GM21390 (cell line): ENCODE data around the gene TRMT44.
A peak's percentile ranks its signal among the peaks of the same experiment; 100 is the strongest.
"Not testable (repeated sequence)": the region's sequence is repeated elsewhere in the genome, so short reads cannot be mapped to it uniquely, and the experiment has no call there.

Source experiments
- ATAC-seq: cut with Tn5 transposase; IDR thresholded peaks from one replicate; pipeline ENCODE4 v1.9.1; 2021; ENCODE audit not compliant: unreplicated experiment

TRMT44 gene

DNA sequence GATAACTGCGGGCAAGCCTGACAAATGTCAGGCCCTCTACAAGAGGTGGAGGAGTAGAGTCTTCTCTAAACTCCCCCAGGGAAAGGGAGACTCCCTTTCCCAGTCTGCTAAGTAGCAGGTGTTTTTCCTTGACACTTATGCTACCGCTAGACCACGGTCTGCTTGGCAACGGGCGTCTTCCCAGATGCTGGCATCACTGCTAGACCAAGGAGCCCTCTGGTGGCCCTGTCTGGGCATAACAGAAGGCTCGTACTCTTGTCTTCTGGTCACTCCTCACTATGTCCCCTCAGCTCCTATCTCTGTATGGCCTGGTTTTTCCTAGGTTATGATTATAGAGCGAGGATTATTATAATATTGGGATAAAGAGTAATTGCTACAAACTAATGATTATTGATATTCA, 33.7 kb upstream of the TRMT44 start:
- not testable (repeated sequence) for ATAC-seq

DNA sequence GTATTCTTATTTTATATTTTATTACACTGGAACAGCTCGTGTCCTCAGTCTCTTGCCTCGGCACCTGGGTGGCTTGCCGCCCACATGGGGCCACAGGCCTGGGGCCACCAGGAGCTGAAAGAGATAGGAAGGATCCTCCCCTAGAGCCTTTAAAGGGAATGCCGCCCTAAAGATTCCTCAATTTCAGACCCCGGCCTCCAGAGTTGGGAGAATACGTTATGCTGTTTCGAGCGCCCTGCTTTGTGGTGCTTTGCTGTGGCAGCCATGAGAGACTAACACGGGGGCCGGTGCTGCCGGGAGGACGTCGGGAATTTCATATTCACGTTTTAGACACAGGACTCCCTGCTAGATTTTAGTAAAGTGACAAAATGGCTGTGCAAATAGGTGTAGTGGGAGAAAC, 33.3 kb upstream of the TRMT44 start:
- no peak for ATAC-seq

DNA sequence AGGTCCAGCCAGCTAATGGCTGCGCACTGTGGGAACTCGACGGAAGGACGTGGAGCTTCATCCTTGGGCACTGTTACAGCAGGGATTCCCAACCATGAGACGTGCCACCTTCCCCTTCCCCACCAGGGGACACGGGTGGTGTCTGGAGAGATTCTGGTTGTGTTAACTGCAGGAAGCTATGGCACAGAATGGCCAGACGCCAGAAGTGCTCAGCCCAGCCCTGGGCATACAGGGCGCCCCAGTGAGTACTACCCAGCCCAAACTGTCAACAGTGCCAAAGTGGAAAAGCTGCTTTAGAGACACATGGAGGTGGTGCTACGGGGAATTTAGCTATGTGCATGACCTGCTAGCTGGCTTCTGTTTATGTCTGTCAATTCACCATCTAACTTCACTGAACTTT, 32.8 kb upstream of the TRMT44 start:
- no peak for ATAC-seq

DNA sequence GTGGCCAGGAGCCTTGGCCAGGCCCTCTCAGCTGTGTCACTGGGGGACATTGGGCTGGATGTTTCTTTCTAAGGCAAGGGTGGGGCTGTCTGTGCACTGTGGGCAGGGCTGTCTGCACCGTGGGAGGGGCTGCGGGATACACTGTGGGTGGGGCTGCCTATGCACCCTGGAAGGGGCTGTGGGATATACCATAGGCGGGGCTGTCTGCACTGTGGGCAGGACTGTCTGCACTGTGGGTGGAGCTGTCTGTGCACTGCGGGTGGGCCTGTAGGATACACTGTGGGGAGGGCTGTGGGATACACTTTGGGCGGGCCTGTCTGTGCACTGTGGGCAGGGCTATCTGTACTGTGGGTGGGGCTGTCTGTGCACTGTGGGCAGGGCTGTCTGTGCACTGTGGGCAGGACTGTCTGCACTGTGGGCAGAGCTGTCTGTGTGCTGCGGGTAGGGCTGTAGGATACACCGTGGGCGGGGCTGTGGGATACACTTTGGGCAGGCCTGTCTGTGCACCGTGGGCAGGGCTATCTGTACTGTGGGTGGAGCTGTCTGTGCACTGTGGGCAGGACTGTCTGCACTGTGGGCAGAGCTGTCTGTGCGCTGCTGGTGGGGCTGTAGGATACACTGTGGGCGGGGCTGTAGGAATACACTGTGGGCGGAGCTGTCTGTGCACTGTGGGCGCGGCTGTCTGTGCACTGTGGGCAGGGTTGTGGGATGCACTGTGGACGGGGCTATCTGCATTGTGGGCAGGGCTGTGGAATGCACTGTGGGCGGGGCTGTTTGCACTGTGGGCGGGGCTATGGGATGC, 31.1 kb upstream of the TRMT44 start:
- ATAC-seq = no peak

DNA sequence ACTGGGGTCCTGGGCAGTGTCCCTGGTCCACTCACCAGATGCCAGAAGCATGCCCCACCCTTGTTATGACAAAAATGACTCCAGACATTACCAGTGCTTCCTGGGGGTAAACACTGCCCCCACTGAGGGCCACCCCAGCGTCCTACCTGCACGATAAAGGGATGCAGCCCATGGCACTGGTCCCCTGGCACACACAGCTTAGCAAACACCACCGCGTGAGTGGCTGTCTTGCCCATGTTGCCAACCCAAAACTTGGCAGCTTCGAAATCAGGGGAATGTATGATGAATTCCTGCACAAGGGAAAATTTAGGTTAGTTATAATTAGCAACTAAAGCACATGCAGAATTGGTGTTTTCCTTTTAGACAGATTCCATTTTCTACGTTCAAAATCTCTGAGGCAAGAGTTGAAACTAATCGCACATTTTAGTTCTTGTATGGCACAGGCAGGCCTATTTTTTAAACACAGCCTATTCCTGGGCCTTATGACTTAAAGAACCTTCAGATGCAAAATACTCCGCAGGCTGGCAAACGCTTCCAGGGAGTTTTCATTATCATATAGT, 30.4 kb upstream of the TRMT44 start:
- no peak for ATAC-seq

DNA sequence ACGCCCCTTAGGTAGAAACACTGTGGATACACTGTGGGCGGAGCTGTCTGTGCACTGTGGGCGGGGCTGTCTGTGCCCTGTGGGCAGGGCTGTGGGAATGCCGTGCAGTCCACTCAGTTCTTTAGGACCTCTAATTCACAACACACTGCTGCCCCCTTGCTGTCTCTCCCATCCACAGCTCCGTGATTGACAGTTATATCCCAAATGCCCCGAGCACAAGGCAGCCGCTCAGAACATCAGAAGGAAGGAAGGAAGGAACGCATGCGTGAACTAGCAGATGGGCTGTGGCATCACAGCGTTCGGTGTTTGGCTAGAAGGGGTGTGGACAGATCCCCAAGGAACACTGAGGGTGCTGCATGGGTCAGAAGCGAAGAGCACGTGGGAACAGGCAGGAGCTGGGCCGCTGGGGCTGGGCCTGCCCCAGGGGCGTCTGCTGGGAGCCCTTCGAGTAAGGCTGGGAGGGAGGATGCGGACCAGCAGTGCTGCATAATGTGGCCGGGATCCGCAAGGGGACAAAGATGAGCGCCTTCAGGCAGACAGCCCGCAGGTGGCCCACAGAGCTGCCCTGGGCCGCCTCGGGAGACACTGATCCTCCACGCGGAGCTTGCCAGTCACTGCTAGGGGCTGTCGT, 29.8 kb upstream of the TRMT44 start:
- no peak for ATAC-seq

DNA sequence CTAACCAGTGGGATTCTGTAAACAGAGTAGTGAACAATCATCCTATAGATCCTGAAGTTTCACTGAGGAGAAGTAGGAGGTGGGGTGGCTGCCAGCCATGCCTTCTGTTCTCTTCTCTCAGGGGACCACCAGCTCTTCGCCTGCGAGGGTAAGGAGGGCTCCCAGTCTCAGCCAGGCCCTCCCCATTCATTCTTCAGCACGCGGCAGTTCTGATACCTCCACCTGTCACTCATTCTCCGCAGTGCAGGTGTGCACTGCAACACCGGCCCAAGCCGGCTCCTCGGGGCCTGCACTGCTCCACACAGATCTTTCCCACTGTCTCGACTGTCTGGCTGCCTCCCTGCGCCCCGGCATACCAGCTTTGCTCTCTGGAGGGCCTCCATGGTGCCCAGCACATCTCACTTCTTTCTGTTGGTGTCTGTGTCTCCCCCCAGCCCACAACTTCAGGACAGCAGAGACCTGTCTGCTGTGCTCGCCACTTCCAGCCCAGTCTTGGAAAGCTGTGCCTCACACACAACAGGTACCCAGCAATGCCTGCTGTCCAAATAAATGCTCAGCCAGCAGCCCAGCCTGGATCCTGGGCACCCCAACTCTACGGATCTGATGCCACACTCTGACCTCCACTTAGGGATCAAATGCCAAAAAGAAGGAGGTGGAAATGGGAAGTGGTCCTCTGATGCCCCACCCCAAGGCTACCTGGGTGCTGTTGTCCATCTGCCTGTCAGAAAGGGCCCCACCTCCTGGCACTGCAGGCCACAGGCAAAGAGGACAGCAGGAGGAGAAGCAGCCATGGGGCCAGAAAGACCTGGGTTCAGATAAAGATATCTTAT, 29.0 kb upstream of the TRMT44 start:
- no peak for ATAC-seq

DNA sequence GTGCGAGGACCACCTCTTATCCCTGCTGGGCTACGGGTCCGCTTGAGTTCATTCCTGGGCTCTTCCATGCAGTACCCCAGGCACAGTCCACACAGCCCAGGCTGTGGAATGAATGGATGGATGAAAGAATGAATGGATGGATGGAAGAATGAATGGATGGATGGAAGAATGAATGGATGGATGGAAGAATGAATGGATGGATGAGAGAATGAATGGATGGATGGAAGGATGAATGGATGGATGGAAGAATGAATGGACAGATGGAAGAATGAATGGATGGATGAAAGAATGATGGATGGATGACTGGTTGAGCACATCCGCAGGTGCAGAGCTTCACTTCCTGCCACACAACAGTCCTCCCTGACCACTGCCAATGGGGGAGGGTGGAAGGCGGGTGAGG, 28.3 kb upstream of the TRMT44 start:
- ATAC-seq = no peak

DNA sequence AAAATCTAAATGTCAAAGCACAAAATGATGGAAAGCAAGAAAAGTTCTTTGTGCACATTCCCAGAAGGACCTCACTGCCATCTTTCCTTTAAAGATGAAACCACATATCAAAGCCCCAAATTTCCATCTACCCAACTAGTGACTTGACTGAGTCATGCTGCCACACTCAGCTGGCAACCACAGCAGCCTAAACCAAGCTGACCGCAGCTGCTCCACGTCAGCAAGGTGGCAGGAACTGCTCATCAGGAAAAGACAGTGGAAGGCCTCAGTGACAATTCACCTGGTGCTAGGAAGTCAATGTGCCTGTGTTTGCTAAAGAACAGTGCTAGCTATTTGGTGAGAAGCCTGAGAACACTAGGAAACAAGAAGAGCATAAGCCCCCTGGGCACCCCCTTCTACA, 26.2 kb upstream of the TRMT44 start:
- no peak for ATAC-seq

DNA sequence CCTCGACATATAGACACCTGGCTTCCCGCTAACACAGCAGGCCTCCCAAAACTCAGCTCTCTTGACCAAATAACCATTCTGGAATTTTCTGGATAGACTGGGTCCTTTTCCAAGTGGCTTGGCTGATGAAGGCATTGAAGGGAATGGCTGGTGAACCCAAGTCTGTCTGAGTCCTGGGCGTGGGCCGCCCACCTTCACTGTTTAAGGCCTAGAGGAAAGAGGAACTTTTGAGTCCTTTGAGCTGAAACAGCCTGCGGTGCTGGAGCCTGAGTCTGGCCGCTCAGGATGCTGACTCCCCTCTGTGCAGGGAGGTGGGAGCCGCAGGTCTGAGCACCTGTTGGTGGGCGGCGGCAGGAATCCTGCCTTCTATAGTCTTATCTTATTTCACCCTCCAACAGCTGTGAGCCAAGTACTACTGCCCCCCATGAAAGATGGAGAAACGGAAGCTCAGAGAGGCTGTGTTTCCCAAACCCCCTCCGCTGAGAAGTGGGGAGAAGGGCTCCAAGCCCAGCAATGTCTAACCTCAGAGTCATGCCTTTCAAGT, 23.4 kb upstream of the TRMT44 start:
- ATAC-seq = no peak

DNA sequence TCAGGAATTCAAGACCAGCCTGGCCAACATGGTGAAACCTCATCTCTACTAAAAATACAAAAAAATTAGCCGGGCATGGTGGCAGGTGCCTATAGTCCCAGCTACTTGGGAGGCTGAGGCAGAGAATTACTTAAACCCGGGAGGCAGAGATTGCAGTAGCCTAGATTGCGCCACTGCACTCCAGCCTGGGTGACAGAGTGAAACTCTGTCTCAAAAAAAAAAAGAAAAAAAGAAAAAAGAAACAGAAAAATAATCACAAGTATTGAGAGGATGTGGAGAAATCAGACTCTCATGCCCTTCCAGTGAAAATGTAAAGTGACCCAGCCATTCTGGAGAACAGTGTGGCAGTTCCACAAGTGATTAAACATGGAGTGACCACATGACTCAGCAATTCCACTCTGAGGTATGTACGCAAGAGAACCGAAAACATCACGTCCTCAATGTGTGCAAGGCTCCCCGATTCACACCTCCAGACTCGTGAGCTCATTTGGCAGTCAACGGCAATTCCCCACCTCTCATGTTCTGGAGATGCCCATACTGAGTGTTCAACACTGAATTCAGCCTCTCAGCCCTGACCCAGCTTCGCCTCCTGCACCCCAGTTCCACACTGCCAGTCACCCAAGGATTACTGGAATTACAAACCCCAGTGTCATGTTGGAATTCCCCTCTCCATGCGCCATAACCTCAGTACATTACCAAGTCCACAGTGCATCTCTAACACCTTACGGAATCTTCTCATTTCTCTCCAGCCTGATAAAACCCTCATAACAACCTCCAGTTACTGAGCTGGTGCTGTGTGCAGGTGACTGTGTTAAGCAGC, 21.1 kb upstream of the TRMT44 start:
- ATAC-seq = peak; percentile 87

DNA sequence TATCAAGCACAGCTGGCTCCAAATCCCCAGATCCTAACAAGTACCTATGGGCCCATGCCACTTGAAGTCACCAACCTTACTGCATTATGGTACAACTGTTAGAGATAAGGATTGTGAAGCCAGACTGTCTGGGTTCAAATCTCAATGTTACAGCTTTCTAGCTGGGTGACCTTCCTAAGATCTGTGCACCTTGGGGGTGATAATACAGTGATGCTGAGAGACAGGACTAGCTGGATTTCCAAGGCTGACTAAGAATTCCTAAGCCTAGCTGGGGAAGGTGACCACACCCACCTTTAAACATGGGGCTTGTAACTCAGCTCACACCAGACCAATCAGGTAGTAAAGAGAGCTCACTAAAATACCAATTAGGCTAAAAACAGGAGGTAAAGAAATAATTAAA, 20.4 kb upstream of the TRMT44 start:
- ATAC-seq = not testable (repeated sequence)

DNA sequence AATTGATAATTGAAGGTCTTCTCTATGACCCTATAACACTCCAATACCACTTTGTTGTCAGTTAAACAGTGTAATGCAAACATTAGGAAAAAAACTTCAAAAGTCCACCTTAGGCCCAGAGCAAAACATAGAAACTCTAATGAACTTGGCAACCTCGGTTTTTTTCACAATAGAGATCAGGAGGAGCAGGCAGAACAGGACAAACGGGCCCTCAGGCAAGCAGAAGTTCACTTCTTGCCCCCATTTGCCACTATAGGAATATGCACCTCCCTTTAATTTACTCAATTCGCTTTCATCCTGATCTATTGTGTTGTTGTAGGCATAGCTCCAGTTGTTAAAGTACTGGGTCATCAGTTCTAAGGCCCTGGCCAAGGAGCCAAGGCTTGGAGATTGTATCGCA, 18.2 kb upstream of the TRMT44 start:
- ATAC-seq = no peak

DNA sequence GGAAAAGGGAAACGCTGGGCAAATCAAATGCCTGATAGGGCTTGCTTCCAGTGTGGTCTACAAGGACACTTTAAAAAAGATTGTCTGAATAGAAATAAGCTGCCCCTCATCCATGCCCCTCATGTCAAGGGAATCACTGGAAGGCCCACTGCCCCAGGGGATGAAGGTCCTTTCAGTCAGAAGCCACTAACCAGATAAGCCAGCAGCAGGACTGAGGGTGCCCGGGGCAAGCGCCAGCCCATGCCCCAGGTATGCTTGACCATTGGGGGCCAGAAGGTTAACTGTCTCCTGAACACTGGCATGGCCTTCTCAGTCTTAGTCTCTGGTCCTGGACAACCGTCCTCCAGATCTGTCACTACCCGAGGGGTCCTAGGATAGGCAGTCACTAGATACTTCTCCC, 17.8 kb upstream of the TRMT44 start:
- no peak for ATAC-seq

DNA sequence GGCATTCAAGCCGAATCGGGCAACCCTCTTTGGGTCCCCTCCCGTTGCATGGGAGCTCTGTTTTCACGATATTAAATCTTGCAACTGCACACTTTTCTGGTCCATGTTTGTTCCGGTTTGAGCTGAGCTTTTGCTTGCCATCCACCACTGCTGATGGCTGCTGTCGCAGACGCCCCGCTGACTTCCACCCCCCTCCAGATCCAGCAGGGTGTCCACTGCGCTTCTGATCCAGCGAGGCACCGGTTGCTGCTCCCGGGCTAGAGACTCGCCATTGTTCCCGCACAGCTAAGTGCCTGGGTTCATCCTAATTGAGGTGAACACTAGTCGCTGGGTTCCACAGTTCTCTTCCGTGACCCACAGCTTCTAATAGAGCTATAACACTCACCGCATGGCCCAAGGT, 13.3 kb upstream of the TRMT44 start:
- no peak for ATAC-seq

DNA sequence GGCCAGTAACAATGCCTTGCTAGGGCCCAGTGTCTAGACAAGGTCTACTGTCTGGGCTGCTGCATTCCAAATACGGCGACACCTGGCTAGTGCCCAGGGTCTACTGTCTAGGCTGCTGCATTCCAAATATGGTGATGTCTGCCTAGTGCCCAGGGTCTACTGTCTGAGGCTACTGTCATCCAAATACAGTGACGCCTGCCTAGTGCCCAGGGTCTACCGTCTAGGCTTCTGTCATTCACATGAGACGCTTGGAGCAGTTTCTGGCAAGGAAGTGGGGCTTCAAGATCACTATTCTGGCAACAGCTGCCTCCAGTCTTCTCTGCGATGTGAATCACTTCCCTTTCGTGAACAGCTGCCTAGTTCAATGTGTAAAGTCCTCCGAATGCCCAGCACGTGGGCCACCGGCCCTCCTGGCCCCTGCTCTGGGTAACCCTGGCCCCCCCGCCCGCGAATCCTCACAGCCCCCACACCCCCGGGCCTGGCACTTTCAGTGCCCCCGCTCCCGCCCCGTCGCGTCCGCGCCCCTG, 12.8 kb upstream of the TRMT44 start:
- ATAC-seq = peak; percentile 52

DNA sequence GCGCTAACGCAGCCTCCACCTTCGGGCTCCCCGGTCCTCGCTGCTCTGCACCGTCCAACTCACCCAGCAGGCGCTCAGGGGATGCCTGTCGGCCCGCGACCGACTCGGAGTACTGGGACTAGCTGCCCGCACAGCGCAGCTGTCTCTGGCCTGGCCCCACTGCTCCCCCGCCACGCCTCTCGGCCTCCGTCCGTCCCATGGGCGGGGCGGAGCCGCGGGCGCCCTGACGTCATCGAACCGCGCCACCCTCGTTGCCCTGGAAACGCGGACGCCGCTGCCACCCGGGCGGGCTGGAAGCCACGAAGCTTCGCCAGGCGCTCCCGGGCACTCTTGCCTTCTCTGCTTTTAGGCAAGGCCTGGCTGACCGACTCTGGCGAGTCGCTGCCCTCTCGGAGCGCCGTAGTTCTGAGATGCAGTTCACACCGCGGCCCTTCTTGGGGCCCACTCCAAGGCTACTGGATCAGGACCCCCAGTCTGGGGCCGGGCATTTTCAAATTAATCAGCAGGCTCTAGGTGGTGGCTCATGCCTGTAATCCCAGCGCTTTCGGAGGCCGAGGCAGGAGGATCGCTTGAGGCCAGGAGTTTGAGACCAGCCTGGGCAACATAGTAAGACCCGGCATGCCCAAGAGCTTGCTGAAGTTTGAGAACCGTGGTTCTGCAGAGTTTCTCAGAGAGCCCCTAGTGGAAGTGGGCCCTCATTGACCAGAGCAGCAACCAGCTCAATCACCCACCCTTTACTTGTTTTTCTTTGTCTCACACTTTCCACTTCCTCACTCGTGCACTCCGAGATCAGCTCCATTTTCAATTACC, 12.1 kb upstream of the TRMT44 start:
- ATAC-seq = peak; percentile 92

DNA sequence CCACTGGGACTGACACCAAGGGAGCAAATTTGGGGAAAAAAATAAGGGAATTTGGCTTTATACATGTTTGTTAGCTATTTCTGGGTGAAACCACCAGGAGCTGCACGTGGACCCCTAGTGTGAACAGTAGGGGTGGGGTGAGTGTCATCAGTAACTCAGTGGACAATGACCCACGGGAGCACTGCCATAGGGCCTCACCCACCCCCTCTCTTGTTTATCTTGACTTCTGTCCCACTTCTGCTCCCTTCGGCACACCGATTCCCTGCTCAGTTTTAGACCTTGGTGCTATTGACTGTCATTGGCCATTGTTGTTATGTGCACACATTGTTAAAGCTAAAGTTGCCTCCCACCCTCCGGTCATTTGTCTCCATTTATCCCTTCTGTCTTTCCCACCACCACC, 9.0 kb upstream of the TRMT44 start:
- no peak for ATAC-seq

DNA sequence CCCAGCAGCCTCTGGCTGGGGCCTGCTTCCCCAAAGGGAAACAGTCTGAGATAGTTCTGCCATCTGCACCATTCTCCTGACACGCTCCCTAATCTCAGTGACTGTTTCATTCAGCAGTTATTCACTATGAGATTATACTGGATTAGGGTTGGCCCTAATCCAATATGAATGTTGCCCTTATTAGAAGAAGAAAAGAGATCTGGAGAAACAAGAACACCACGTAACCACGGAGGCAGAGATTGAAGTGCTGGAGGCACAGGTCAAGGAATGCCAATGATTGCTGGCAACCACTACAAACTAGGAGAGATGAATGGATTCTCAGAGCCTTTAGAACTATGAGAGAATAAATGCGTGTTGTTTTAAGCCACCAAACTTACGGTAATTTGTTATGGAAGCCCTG, 7.4 kb upstream of the TRMT44 start:
- no peak for ATAC-seq
